ENCODE measurements around the gene IL19. TPM values are rescaled to one million over a fixed set of nuclear protein-coding genes. Genes with fewer than 3 reads are reported as not detected.

The IL19 gene
- total RNA-seq, 1 experiment from 2014 or later = not detected

GRCh38 chr1:206739411-206740076 is 31.0 kb upstream of the IL19 start:
- Histone ChIP-seq H3K4me2 (ENCODE audit: insufficient read depth, insufficient read length, low read length) (no peak overlapping the region), H3K79me1 (ENCODE audit: insufficient read depth, low read depth, low read length, poor library complexity, severe bottlenecking) (no peaks in the 10 kb centered on the region), H3K9ac (ENCODE audit: extremely low read depth, insufficient read length, low read length) (no peak overlapping the region), H3K4me1 (ENCODE audit: insufficient read depth, low read length) (peaks cover 2% of the 10 kb centered on the region; the same call in 1 of the 2 replicates), H3K56ac (ENCODE audit: insufficient read length, low read depth, low read length) (no peak overlapping the region), H2AFZ (ENCODE audit: low read length) (no peak overlapping the region), H3K9me3 (ENCODE audit: control insufficient read depth, low read depth, low read length) (no peaks in the 10 kb centered on the region), H3K27ac (ENCODE audit: insufficient read length, low read depth, low read length) (no peak overlapping the region), H3K23ac (ENCODE audit: insufficient read length, low read depth, low read length) (no peak overlapping the region), H3K27me3 (ENCODE audit: insufficient read depth, low read length) (no peaks in the 10 kb centered on the region), H3K23me2 (ENCODE audit: insufficient read length, low read depth, low read length, poor library complexity, severe bottlenecking) (no peaks in the 10 kb centered on the region), H3K14ac (ENCODE audit: insufficient read depth, low read length) (no peak overlapping the region), H2BK15ac (ENCODE audit: low read depth, low read length) (no peak overlapping the region), H3T11ph (ENCODE audit: low read length) (no peak overlapping the region), H2BK120ac (ENCODE audit: low read depth, low read length, poor library complexity, severe bottlenecking) (no peak overlapping the region), H4K5ac (ENCODE audit: insufficient read length, low read depth, low read length) (no peak overlapping the region), H2BK12ac (ENCODE audit: insufficient read length, low read depth, low read length) (no peak overlapping the region), H2BK20ac (ENCODE audit: low read depth, low read length, poor library complexity, severe bottlenecking) (no peak overlapping the region), H3K79me2 (ENCODE audit: insufficient read depth, low read length) (no peaks in the 10 kb centered on the region), H2AK5ac (ENCODE audit: insufficient read length, low read length) (no peak overlapping the region), H3K4ac (ENCODE audit: low read depth, low read length) (no peak overlapping the region), H4K20me1 (ENCODE audit: control insufficient read depth, insufficient read depth, insufficient read length) (no peaks in the 10 kb centered on the region), H2BK5ac (ENCODE audit: insufficient read length, low read length) (no peak overlapping the region), H4K8ac (replicated peaks; ENCODE audit: insufficient read length, low read depth, low read length) (no peak overlapping the region), H3K18ac (ENCODE audit: insufficient read length, low read depth, low read length) (no peak overlapping the region), H4K91ac (ENCODE audit: insufficient read length, low read depth, low read length) (no peak overlapping the region)
- Mint-ChIP-seq H3K36me3 (ENCODE audit: insufficient read depth in 1 of 3, low read depth in 3 of 3) (peaks cover 0 to 3% (median 0%) of the 10 kb centered on the region in 3 experiments; a peak in 3 of 7 replicates), H3K4me3 (no peak overlapping the region), H3K9me3 (no peaks in the 10 kb centered on the region), H3K4me1 (peaks cover 11 to 15% of the 10 kb centered on the region in 2 experiments), H3K27ac (peak overlapping the region in 1 of 3 experiments; percentile 55; a peak in 1 of 7 replicates), H3K27me3 (ENCODE audit: low read depth) (no peaks in the 10 kb centered on the region; the same call in none of the 2 replicates)
- no peak for TF ChIP-seq CTCF (conservative IDR thresholded peaks at IDR 0.05)
- no CpG with 5 or more reads among the region's 5 CpGs for WGBS (ENCODE audit: extremely low coverage, insufficient read length, low lambda C conversion rate)
- peak; percentile 48 for DNase-seq

Measured in H9 (cell line).